ENCODE measurements around the gene SIX5.
"Not testable (repeated sequence)": the region's sequence is repeated elsewhere in the genome, so short reads cannot be mapped to it uniquely, and the experiment has no call there.

The SIX5 gene

DNA sequence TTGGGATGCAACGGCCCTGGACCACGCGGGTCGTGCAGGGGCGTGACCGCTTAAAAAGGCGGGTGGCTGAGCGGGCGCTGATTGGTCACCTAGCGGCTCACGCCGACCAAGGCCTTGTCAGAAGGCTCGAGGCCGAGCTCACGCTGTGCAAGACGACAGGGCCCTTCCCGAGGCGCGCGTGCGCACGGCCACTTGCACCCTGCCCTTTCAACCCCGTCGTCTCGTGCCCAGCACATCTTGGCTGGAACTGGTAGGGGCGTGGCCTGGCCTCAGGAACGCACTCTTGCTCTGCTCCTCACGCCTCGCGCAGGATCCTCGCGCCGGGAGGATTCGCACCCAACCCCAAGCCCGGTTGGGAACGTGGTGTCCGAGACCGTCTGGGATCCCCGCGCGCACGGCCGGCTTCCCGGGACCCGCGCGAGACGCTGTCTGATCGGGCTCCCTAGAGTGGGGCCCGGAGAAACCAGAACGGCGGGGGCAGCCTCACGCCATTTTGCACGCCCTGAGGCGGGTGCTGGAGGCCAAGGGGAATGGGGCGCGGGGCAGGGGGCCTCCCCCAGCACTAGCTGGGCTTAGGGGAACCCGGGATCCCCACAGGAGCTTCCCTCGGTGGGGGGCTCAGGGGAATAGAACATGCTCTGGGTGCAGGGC lies 35.8 kb downstream of the SIX5 start, which contains the start of gene MEIOSIN:
TSS of gene MEIOSIN (plus strand) at position 280 of the 651 bp plus-strand sequence. CDS start 1,938 bp downstream, outside the sequence.
- Histone ChIP-seq H3K9ac (ENCODE audit: low read depth, low read length) (no peak within 1 kb of the TSS), H3K4me1 (ENCODE audit: insufficient read depth, low read length) (peaks cover 6% of the 10 kb centered on the region), H3K36me3 (ENCODE audit: insufficient read depth, low read length) (no peaks in the 10 kb centered on the region), H3K9me3 (ENCODE audit: control insufficient read depth, insufficient read depth, low read length) (no peaks in the 10 kb centered on the region)

DNA sequence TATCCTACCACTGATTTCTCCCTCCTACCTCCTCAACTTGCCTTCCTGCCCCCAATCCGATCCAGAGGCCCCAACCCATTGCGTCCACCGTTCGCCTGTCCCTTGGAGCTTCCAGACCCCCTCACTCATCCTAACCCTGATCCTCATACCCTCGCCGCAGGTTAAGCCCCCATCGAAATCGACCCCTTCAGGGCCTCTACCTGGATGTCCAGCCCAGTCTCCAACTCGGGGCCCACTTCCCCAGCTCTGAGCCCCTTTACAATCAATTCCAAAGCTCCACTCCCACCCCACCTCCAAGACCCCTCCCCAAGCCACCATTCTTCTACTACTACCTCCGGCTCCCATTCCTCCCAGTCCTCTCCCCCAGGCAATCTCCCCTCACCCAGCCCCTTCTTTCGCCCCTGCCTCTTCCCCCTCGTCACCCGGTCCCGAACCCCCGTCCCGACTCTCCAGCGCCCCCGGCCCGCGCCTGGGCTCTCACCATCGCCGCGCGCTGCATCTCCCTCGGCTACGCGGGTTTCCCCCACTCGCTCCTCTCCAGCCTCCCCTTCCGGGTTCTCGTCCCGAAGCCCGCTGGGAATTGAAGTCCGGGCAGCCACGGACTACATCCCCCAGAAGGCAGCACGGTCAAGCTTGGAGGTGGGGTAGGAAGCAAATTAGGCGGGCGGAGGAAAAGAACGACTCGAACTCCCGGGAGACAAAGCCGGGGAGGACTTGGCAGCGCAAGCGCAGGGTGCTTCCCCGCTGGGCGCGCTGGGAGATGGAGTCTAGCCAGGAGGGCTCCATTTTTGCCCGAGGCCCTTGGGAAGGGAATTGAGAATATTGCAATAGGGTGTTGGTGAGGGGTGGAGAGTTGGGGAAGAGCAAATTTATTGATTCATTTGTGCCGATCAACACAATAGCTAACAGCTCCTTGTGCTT lies 38.4 kb downstream of the SIX5 start, which contains the start of gene FBXO46:
TSS of gene FBXO46 (minus strand) at position 529 of the 921 bp plus-strand sequence. CDS start 17,401 bp downstream, outside the sequence.
- Histone ChIP-seq H3K9ac (ENCODE audit: low read depth, low read length) (peak within 1 kb of the TSS; percentile 75), H3K4me1 (ENCODE audit: insufficient read depth, low read length) (peaks cover 3% of the 10 kb centered on the region; the same call in 1 of the 2 replicates), H3K9me3 (ENCODE audit: control insufficient read depth, insufficient read depth, low read length) (no peaks in the 10 kb centered on the region), H3K36me3 (ENCODE audit: insufficient read depth, low read length) (no peaks in the 10 kb centered on the region)

DNA sequence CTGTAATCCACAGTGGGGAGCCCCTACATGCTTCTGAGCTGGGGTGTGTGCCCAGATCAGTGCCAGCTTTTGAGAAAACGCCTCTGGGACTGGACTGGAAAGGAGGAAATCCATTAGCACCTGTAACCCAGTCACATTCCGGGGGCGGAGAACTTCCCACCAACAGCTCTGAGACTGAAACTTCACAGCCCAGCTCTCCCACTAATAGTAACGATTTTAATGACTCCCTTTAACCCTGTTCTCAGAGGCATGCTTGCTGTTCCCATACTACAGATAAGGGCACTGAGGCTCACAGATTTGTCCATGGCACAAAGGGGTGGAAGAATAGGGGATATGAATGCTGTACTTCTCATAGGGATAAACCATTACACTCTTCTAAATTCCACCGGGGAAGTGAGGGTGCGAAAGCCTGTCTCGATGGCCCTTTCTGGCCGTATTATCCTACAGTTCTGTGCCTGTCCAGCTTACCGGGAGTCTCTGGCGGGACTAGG lies 39.2 kb downstream of the SIX5 start:
- Histone ChIP-seq H3K9ac (ENCODE audit: low read depth, low read length) (peak overlapping the region; percentile 75), H3K36me3 (ENCODE audit: insufficient read depth, low read length) (no peaks in the 10 kb centered on the region), H3K9me3 (ENCODE audit: control insufficient read depth, insufficient read depth, low read length) (no peaks in the 10 kb centered on the region), H3K4me1 (ENCODE audit: insufficient read depth, low read length) (peaks cover 3% of the 10 kb centered on the region; the same call in 1 of the 2 replicates)

DNA sequence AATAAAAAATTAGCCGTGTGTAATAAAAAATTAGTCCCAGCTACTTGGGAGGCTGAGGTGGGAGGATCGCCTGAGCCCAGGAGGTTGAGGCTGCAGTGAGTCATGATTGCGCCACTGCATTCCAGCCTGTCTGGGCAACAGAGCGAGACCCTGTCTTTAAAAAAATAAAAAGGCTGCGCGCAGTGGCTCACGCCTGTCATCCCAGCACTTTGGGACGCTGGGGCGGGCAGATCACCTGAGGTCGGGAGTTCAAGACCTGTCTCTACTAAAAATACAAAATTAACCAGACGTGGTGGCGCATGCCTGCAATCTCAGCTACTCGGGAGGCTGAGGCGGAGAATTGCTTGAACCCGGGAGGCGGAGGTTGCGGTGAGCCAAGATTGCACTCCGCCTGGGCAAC lies 40.4 kb downstream of the SIX5 start:
- not testable (repeated sequence) for H3K9ac ChIP-seq (ENCODE audit: low read depth, low read length); H3K4me1 ChIP-seq (ENCODE audit: insufficient read depth, low read length); H3K9me3 ChIP-seq (ENCODE audit: control insufficient read depth, insufficient read depth, low read length); H3K36me3 ChIP-seq (ENCODE audit: insufficient read depth, low read length)

DNA sequence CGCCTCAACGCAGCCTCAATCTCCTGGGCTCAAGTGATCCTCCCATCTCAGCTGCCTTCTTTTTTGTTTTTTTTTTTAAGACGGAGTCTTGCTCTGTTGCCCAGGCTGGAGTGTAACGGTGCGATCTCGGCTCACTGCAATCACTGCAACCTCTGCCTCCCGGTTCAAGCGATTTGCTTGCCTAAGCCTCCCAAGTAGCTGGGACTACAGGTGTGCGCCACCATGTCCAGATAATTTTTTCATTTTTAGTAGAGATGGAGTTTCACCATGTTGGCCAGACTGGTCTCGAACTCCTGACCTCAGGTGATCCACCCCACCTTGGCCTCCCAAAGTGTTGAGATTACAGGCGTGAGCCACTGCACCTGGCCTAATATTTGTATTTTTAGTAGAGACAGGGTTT lies 49.0 kb downstream of the SIX5 start:
- H3K4me1 ChIP-seq (ENCODE audit: insufficient read depth, low read length), result peaks cover 15% of the 10 kb centered on the region; the same call in 1 of the 2 replicates
- H3K36me3 ChIP-seq (ENCODE audit: insufficient read depth, low read length); H3K9ac ChIP-seq (ENCODE audit: low read depth, low read length); H3K9me3 ChIP-seq (ENCODE audit: control insufficient read depth, insufficient read depth, low read length): not testable (repeated sequence)

DNA sequence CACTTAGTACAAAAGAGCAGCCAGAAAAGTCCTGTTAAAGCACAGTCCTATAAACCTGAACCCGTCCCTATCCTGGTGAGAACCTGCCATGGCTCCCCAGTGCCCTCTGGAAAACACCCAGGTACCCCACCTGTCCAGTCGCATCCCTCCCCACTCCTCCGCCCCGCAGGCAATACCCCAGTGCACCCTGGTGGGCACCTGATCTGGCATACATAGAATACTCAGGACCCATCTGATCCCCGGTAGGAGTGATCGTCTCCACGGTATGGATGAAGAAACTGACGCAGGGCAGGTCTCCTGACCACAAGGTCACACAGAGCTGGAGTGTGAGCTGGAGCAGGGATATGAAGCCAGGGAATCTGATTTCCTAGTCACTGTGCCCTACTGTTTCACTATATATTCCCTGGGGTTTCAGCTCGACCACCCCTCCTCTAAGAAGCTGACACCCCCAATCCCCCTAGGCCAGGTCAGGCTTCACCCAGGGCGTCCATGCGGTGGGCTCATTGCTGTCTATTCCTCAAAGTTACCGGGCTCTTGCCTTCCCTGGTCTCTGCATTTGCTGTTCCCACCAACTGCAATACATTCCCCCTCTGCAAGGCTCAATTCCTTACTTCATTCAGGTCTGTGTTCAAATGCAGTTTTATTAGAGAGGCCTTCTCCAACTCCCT lies 50.9 kb downstream of the SIX5 start:
- Histone ChIP-seq H3K36me3 (ENCODE audit: insufficient read depth, low read length) (peaks cover 7% of the 10 kb centered on the region), H3K9me3 (ENCODE audit: control insufficient read depth, insufficient read depth, low read length) (no peaks in the 10 kb centered on the region), H3K9ac (ENCODE audit: low read depth, low read length) (peak overlapping the region; percentile 69), H3K4me1 (ENCODE audit: insufficient read depth, low read length) (peaks cover 16% of the 10 kb centered on the region; the same call in 1 of the 2 replicates)

DNA sequence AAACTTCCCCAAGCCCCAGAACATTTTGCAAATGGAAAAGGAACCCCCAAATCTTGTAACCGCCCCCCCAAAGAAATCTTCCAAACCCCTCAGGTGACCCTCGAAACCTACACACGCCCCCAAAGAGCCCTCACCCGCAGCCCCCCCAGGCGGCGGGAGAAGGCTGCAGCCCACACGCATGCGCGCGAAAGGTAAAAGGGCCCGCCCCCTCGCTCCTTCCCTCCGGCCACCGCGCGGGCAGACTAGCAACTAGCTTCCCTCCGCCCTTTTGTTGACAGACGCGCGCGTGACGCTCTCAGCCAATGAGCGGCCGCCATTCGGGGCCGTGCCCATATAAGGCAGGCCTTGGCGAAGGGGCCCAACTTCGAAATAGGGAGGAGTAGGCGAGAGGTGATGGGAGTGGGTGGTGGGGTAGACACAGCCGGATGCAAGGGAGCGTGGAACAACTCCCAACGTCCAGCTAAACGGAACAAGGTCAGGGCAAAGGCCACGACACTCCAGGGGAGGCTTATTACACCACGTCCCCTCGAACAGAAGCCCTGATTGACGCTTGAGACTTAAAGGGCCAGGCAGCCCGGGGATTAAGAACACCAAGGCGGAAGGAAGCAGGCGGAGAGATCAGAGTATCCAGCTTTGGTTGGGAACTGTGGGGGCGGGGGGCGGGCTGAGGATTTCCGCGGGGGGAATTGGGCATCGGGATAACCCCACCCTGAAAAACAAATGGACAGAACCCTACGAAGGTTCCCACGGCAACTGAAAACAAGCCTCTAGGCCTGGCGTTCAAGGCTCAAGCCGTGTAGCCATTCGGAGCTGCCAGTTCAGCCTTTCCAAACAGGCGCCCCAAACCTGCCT lies 51.7 kb downstream of the SIX5 start:
- Histone ChIP-seq H3K9me3 (ENCODE audit: control insufficient read depth, insufficient read depth, low read length) (no peaks in the 10 kb centered on the region), H3K36me3 (ENCODE audit: insufficient read depth, low read length) (peaks cover 3% of the 10 kb centered on the region; the same call in 1 of the 2 replicates), H3K9ac (ENCODE audit: low read depth, low read length) (peak overlapping the region; percentile 92), H3K4me1 (ENCODE audit: insufficient read depth, low read length) (peaks cover 16% of the 10 kb centered on the region; the same call in 1 of the 2 replicates)

DNA sequence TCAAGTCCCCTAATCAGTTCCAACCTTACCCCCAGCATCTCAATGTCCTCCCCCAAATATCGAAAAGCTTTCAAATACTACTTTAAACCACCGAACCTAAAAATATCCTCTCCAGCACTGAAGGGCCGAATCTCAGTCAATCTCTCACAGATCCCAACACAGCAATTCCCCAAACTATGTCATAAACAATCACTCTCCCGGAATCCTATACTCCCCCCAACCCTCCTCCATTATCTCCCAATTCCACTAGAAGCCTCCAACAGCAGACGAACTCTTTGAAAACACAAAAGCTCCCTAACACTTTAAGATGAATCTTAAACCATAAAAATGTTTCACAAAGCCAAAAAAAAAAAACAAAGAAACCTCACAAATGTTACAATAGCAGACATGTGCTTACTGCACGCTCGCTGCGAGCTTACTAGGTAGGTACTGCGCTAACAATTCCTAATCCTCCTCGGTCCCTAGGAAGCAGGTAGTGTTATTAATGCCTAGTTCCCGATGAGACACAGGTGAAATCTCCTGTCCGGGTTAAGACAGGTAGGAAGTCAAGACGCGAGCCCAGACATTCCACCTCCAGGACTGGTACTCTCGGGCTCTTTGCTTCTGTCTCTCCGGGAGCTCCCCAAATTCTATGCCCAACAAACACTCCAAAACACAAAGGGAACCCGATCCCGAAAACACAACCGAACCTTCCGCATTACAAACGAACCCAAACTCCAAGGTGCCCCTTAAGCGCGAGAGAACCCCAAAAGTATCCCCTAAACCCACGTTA lies 52.5 kb downstream of the SIX5 start:
- no peaks in the 10 kb centered on the region for H3K9me3 ChIP-seq (ENCODE audit: control insufficient read depth, insufficient read depth, low read length)
- H3K4me1 ChIP-seq (ENCODE audit: insufficient read depth, low read length), result peaks cover 16% of the 10 kb centered on the region; the same call in 1 of the 2 replicates
- peaks cover 3% of the 10 kb centered on the region; the same call in 1 of the 2 replicates for H3K36me3 ChIP-seq (ENCODE audit: insufficient read depth, low read length)
- peak overlapping the region; percentile 92 for H3K9ac ChIP-seq (ENCODE audit: low read depth, low read length)

DNA sequence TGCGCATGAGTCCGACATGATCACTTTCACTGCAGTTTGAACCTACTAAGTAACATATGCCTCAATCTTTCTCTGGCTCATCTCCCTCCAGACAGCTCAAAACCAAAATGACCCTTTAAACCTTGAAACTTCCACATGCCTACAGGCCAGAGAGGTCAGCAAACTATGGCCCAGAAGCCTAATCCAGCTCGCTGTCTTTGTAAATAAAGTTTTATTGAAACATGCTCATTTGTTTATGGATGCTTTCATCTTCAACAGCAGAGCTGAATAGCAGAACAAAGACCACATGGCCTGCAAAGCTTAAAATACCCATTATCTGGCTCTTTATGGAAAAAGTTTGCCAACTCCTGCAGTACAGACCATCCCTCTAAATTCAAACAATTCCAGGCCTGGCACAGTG lies 53.9 kb downstream of the SIX5 start:
- Histone ChIP-seq H3K9ac (ENCODE audit: low read depth, low read length) (no peak overlapping the region), H3K4me1 (ENCODE audit: insufficient read depth, low read length) (peaks cover 16% of the 10 kb centered on the region; the same call in 1 of the 2 replicates), H3K9me3 (ENCODE audit: control insufficient read depth, insufficient read depth, low read length) (no peaks in the 10 kb centered on the region), H3K36me3 (ENCODE audit: insufficient read depth, low read length) (peaks cover 3% of the 10 kb centered on the region; the same call in 1 of the 2 replicates)
